ENCODE results near the gene LRRC61. TPM values are rescaled to one million over a fixed set of nuclear protein-coding genes. Genes with fewer than 3 reads are reported as not detected.

LRRC61 gene
- total RNA-seq, 2 donors from 2014 or later: 4.6 to 10.2 TPM

DNA sequence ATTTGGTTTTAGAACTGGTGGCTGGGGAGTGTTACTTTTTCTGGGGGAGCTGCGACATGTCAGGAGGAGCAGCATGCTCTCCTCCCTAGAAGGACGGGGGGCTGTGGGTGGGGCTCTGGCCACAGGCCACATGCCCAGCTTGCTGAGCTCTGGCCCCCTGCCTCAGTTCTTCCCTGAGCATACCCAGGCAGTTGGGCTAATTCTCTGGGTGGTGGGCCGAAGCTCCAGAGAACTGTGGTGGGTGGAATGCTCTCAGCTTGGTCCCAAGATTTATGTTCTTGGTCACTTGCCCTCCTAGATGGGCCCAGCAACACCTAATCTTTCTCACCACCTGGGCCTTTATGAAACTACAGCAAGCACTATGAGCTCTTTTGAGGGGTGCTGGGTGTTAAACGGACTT is 50.9 kb downstream of the LRRC61 start:
- Histone ChIP-seq H3K9me3 (no peaks in the 10 kb centered on the region), H3K27me3 (replicated peaks; ENCODE audit: insufficient read depth) (no peaks in the 10 kb centered on the region), H3K27ac (no peak overlapping the region), H3K4me1 (ENCODE audit: control insufficient read depth in 1 of 2, low read depth in 2 of 2) (peaks cover 13 to 36% of the 10 kb centered on the region in 2 donors), H3K4me3 (no peak overlapping the region), H3K36me3 (peaks cover 30% of the 10 kb centered on the region)
- DNase-seq (ENCODE audit: low spot score): no peak
- TF ChIP-seq, protein P1, sequence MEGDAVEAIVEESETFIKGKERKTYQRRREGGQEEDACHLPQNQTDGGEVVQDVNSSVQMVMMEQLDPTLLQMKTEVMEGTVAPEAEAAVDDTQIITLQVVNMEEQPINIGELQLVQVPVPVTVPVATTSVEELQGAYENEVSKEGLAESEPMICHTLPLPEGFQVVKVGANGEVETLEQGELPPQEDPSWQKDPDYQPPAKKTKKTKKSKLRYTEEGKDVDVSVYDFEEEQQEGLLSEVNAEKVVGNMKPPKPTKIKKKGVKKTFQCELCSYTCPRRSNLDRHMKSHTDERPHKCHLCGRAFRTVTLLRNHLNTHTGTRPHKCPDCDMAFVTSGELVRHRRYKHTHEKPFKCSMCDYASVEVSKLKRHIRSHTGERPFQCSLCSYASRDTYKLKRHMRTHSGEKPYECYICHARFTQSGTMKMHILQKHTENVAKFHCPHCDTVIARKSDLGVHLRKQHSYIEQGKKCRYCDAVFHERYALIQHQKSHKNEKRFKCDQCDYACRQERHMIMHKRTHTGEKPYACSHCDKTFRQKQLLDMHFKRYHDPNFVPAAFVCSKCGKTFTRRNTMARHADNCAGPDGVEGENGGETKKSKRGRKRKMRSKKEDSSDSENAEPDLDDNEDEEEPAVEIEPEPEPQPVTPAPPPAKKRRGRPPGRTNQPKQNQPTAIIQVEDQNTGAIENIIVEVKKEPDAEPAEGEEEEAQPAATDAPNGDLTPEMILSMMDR (IDR thresholded peaks at IDR 0.05): no peak
- no peak for ATAC-seq (ENCODE audit: insufficient number of reproducible peaks, low FRiP score, low read depth)

DNA sequence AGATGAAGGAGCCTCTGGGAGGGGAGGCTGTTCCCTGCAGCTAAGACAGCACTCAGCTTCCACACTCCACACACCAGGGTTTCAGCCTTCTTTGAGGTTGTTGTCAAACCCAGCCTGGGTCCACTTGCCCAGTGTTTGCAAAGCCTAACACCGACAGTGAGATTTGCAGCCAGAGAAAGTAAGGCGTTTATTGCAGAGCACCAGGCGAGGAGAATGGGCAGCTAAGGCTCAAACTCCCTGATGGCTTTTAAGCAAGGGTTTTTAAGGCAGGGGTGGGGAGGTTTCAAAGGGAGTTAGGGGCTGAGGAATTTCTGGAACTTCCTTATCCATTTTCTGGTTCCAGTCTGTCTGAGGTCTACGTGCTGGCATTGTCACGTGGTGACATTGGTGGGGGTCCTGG is 51.3 kb downstream of the LRRC61 start:
- Histone ChIP-seq H3K36me3 (peaks cover 30% of the 10 kb centered on the region), H3K27ac (no peak overlapping the region), H3K27me3 (replicated peaks; ENCODE audit: insufficient read depth) (no peaks in the 10 kb centered on the region), H3K4me1 (ENCODE audit: control insufficient read depth in 1 of 2, low read depth in 2 of 2) (peaks cover 12 to 32% of the 10 kb centered on the region in 2 donors), H3K4me3 (no peak overlapping the region), H3K9me3 (no peaks in the 10 kb centered on the region)
- ATAC-seq (ENCODE audit: insufficient number of reproducible peaks, low FRiP score, low read depth) (no peak), DNase-seq (ENCODE audit: low spot score) (no peak)
- TF ChIP-seq, protein P1 (IDR thresholded peaks at IDR 0.05): no peak

DNA sequence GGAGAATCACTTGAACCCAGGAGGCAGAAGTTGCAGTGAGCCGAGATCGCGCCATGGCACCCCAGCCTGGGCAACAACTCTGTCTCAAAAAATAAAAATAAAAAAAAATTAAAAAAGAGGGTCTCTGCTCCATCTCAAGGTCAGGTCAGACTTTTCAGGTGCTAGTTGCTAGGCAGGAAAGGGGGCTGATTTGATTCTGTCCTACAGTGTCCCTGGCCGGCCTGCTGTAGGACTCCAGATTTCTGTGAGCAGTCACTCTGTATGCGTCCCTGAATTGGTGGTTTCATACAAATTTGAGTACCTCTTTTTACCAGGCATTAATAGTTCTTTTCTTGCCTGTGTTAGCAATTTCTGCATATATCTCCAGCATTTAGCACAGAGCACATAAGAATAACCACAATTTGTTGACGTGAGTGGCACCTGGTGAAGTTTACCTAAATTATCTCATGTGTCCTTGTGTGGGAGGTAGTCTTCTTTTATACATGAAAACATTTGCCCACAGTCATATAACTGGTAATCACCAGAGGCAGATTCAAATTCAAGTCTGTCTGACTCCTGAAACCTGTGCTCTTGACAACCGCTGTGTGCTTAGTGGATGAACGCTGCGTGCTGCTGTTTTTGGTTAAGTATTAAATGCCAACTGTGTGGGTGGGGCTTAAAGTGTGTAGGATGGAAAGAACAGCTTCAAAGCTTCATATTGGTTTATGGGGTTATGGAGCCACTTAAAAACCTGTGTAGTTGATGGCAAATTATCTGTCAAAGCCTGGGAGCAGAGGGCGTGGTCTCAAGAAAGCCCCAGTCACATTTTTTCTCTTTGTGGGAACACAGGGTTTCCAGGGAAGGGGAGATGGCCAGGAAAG is 52.7 kb downstream of the LRRC61 start:
- Histone ChIP-seq H3K4me3 (no peak overlapping the region), H3K27ac (no peak overlapping the region), H3K4me1 (ENCODE audit: control insufficient read depth in 1 of 2, low read depth in 2 of 2) (peaks cover 5 to 25% of the 10 kb centered on the region in 2 donors), H3K36me3 (peaks cover 30% of the 10 kb centered on the region), H3K9me3 (no peaks in the 10 kb centered on the region), H3K27me3 (replicated peaks; ENCODE audit: insufficient read depth) (no peaks in the 10 kb centered on the region)
- no peak for DNase-seq (ENCODE audit: low spot score)
- TF ChIP-seq, protein P1 (IDR thresholded peaks at IDR 0.05): no peak
- ATAC-seq (ENCODE audit: insufficient number of reproducible peaks, low FRiP score, low read depth): no peak

DNA sequence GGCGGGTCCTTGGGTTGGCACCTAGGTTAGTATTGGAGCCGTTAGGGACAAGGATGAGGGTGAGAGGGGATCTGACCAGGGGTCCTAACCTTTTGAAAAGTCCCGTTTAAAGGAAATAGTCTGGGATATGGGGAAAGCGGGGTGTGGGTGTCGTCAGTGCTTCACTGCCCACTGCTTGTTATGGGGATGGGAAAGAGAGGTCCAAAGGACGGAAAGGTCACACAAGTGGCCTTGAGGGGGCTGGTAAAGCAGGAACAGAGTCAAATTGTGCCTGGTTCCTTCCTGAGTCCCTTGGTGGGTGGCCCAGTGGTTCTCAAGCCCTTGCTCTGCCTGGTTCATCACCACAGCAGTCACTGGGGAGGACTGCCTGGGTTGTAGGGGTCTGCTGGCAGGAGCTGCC is 53.4 kb downstream of the LRRC61 start:
- peaks cover 5 to 19% of the 10 kb centered on the region in 2 donors for H3K4me1 ChIP-seq (ENCODE audit: control insufficient read depth in 1 of 2, low read depth in 2 of 2)
- DNase-seq (ENCODE audit: low spot score) (no peak), ATAC-seq (ENCODE audit: insufficient number of reproducible peaks, low FRiP score, low read depth) (no peak)
- H3K9me3 ChIP-seq: no peaks in the 10 kb centered on the region
- TF ChIP-seq, protein P1 (IDR thresholded peaks at IDR 0.05): no peak
- H3K36me3 ChIP-seq: peaks cover 26% of the 10 kb centered on the region
- no peak overlapping the region for H3K4me3 ChIP-seq
- no peak overlapping the region for H3K27ac ChIP-seq
- H3K27me3 ChIP-seq (replicated peaks; ENCODE audit: insufficient read depth): no peaks in the 10 kb centered on the region

DNA sequence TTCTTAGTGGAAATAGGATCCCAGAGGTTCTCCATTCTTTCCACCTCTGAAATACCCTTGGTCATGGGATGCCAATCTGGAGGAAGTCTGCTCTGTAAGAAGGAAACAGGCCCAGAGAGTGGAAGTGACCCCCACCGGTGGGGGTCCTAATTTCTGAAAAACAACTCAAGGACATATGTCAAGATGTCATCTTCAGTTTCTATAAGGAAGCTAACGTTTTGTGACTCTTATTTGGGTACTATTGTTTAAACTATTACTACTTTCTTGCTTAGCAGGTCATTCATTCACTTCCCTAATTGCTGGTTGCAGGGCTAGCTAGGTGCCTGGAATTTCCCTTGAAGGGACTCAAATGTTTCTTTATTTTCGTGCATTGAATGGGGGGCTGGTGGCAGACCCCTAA is 54.0 kb downstream of the LRRC61 start:
- Histone ChIP-seq H3K9me3 (no peaks in the 10 kb centered on the region), H3K4me1 (ENCODE audit: control insufficient read depth in 1 of 2, low read depth in 2 of 2) (peaks cover 5 to 19% of the 10 kb centered on the region in 2 donors), H3K27ac (no peak overlapping the region), H3K27me3 (replicated peaks; ENCODE audit: insufficient read depth) (no peaks in the 10 kb centered on the region), H3K4me3 (no peak overlapping the region), H3K36me3 (peaks cover 20% of the 10 kb centered on the region)
- DNase-seq (ENCODE audit: low spot score) (no peak), ATAC-seq (ENCODE audit: insufficient number of reproducible peaks, low FRiP score, low read depth) (no peak)
- TF ChIP-seq, protein P1 (IDR thresholded peaks at IDR 0.05): no peak

Measured in thoracic aorta (tissue), 2 donors.